Measurements from ENCODE around the gene NR2C1.
"Not testable (repeated sequence)": the region's sequence is repeated elsewhere in the genome, so short reads cannot be mapped to it uniquely, and the experiment has no call there.

The NR2C1 gene

GRCh38 chr12:95072900-95073697 lies at the start of gene NR2C1:
TSS of gene NR2C1 (minus strand) at chr12:95073618. CDS start at chr12:95067384, 6,234 bp downstream.
- DNase-seq (ENCODE audit: low read depth): peak; percentile 37

- no peak for DNase-seq (ENCODE audit: low read depth)
These were observed 45.4 kb upstream of the NR2C1 start for GRCh38 chr12:95118788-95119179.

- DNase-seq (ENCODE audit: low read depth): peak; percentile 75
These were observed 44.8 kb upstream of the NR2C1 start for GRCh38 chr12:95118138-95118787.

GRCh38 chr12:95117178-95117599 lies 43.8 kb upstream of the NR2C1 start:
- no peak for DNase-seq (ENCODE audit: low read depth)

- DNase-seq (ENCODE audit: low read depth): no peak
These were observed 43.4 kb upstream of the NR2C1 start for GRCh38 chr12:95116773-95117172.

- no peak for DNase-seq (ENCODE audit: low read depth)
These were observed 42.9 kb upstream of the NR2C1 start for GRCh38 chr12:95116341-95116740.

- no peak for DNase-seq (ENCODE audit: low read depth)
These were observed 42.2 kb upstream of the NR2C1 start for GRCh38 chr12:95115641-95116040.

- DNase-seq (ENCODE audit: low read depth): no peak
These were observed 41.5 kb upstream of the NR2C1 start for GRCh38 chr12:95114766-95115405.

GRCh38 chr12:95107362-95107761 lies 33.9 kb upstream of the NR2C1 start:
- DNase-seq (ENCODE audit: low read depth): no peak

- no peak for DNase-seq (ENCODE audit: low read depth)
These were observed 32.1 kb upstream of the NR2C1 start for GRCh38 chr12:95105540-95105939.

- no peak for DNase-seq (ENCODE audit: low read depth)
These were observed 31.6 kb upstream of the NR2C1 start for GRCh38 chr12:95104919-95105452.

GRCh38 chr12:95102916-95103671 lies 29.7 kb upstream of the NR2C1 start:
- DNase-seq (ENCODE audit: low read depth): no peak

GRCh38 chr12:95101957-95102356 lies 28.5 kb upstream of the NR2C1 start:
- not testable (repeated sequence) for DNase-seq (ENCODE audit: low read depth)

- no peak for DNase-seq (ENCODE audit: low read depth)
These were observed 27.1 kb upstream of the NR2C1 start for GRCh38 chr12:95100264-95101190.

- no peak for DNase-seq (ENCODE audit: low read depth)
These were observed 25.9 kb upstream of the NR2C1 start for GRCh38 chr12:95099270-95099790.

GRCh38 chr12:95096852-95097251 lies 23.4 kb upstream of the NR2C1 start:
- DNase-seq (ENCODE audit: low read depth): no peak

- DNase-seq (ENCODE audit: low read depth): no peak
These were observed 23.0 kb upstream of the NR2C1 start for GRCh38 chr12:95096378-95096777.

- DNase-seq (ENCODE audit: low read depth): not testable (repeated sequence)
These were observed 22.4 kb upstream of the NR2C1 start for GRCh38 chr12:95095866-95096265.

- no peak for DNase-seq (ENCODE audit: low read depth)
These were observed 16.0 kb upstream of the NR2C1 start for GRCh38 chr12:95089462-95089861.

GRCh38 chr12:95088379-95088778 lies 15.0 kb upstream of the NR2C1 start:
- no peak for DNase-seq (ENCODE audit: low read depth)

- no peak for DNase-seq (ENCODE audit: low read depth)
These were observed 12.2 kb upstream of the NR2C1 start for GRCh38 chr12:95085612-95086011.

All from GM04503 (cell line).